Activated CD4-positive, CD25-positive, alpha-beta regulatory T cell treated with anti-CD3 and anti-CD28 coated beads, Interleukin-2, amount 50 U/mL, for 72 hours (primary cell): ENCODE data around the gene HIF3A.

Experiments
- DNase-seq: peaks from one replicate; pipeline ENCODE4 v3.0.0; 2021

Gene HIF3A

GRCh38 chr19:46337487-46337886 lies 40.6 kb downstream of the HIF3A start:
- no peak for DNase-seq

DNA sequence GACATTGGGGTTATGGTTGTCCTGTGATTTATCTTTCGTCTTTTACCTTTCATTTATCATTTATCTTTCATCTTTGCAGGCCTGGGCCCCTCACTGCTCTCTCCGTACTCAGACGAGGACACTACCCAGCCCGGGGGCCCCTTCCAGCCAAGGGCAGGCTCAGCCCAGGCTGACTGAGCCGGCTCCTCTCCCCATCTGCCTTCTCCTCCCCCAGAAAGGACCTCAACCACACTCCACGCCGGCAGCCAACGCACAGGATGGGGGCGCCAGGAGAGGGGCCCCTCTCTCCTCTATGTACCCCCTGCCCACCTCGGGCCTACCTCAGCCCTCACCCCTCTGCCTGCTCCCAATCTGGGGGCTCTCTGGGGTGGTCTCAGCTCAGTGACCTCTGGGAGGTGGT lies 42.6 kb downstream of the HIF3A start:
- no peak for DNase-seq

DNA sequence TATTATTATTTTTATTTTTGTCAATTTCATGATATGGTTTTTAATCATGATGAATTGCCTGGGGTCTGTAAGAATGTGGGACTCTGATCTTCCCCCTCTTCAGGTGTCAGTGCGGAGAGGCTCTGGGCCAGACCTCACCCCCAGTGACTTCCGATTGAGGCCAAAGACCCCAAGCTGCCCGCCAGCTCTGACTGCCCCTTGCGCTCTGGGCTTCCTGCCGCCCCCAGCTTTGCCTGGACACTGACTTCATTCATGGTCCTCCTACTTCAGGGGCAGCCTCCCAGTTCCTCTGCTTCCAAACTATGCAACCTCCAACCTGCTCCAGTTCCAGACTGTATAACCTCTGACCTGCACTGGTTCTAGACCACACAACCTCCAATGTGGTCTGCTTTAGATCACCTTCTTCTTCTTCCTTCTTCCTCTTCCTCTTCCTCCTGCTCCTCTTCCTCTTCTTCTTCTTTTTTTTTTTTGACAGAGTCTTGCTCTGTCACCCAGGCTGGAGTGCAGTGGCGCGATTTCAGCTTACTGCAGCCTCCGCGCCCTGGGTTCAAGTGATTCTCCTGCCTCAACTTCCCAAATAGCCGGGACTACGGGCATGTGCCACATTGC lies 43.3 kb downstream of the HIF3A start:
- DNase-seq = no peak

GRCh38 chr19:46341937-46342336 lies 45.1 kb downstream of the HIF3A start:
- DNase-seq = no peak

GRCh38 chr19:46344363-46344762 lies 47.5 kb downstream of the HIF3A start:
- no peak for DNase-seq

- no peak for DNase-seq
These were observed 48.3 kb downstream of the HIF3A start for GRCh38 chr19:46345157-46345556.

DNA sequence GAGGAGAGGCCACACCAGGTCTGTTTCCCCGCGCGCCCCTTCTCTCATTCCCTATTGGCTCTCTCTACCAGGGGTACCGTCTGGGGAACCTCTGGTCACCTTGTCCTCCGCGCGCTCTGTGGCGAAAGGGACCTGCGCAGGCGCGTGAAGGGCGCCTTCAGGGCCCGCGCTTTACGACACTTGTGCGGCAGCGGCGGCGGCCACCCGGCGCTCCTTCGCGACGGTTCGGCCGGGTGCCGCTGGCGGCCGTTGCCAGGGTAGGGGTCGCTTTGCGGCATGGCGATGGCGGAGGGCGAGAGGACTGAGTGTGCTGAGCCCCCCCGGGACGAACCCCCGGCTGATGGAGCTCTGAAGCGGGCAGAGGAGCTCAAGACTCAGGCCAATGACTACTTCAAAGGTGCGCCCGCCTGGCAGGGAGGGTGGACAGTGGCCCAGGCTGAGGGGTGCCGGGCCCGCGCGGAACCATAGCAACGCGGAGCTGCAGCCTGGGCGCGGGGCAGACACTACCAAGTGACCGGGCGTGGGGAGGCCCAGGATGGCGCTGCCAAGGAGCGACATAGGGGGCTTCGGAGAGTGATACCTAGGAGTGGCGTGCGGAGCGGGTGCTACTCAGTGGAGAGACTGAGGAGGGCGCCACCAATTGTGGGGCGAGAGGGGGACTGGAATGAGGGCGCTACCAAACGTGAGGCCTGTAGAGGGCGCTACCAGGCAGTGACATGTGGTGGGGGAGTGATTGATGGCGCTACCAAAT lies 50.2 kb downstream of the HIF3A start, which contains the start of gene PPP5C:
TSS of gene PPP5C (plus strand) at position 267 of the 751 bp plus-strand sequence. CDS start at position 277, 10 bp downstream.
- peak; percentile 89 for DNase-seq

DNA sequence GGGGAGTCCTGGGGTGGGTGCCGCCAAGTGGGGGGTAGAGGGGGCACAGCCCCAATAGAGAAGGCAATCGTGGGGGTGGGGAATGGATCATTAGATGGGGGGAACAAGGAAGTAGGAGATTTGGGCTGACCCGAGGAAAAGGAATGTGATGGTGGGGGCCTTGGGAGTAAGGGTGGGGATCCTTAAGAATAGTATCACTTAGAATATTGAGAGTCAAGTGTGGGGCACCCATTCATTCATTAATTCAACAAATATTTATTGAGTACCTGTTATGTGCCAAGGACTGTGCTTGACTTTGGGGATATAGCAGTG lies 50.7 kb downstream of the HIF3A start:
- no peak for DNase-seq

GRCh38 chr19:46347985-46348384 lies 51.1 kb downstream of the HIF3A start:
- DNase-seq = no peak

DNA sequence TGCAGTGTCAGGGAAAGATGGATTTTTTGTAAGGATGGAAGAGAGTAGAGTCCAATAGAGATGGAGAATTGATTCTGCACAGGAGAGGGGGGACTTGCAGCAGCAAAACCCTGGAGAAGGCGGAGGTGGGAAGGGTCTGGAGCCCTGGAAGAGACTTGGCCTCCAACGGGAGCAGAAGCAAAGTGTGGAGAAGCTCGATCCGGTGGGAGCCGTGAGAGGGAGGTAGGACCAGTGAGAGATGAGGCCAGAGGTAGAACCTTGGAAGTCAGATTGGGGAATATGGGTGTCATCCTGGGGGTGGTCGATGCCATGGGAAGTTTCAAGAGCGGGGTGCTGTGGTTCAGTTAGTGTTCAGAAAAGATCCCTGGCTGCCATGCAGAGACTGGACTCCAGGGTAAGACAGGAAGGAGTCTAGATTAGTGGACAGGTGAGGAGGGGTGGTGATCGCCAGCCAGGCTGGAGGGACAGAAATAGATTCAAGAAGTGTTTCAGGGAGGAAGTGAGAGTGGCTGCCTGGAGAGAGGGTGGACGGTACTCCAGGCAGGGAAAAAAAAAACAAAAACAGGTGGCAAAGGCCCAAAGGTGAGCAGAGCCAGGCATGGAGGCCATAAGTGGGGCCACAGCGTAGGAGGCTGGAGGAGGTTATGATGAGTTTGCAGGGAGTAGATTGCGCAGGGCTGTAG lies 52.6 kb downstream of the HIF3A start:
- DNase-seq = no peak

DNA sequence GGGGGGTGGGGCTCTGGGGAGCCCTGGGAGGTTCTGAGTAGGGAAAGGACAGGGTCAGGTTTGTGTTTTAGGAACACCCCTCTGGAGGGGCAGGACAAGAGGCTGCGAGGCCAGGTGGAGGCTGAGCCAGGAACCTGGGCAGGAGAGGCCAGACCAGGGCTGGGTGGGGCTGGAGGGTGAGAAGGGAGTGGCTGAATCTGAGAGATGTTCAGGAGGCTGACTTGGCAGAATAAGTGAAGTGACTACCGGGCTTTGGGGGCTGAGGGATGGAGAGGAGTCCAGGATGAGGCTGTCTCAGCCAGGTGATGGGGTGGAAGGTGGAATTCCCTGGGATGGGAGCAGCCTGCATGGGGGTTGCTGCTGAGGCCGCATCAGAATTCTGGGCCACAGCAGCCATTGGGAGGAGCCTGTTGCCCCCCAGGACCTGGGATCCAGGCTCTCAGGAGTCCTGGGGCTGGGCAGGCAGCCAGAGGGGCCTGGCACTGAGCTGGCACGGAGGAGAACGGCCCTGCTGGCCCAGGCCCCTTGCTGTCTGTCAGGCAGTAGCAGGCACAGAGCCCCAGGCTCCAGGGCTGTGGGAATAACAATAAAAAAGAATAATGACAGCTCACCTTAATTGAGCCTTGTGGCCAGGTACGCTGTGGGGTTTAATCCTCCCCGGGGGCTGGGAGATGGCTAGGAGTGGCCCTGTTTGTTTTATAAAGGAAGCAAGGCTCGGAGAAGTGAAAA lies 53.4 kb downstream of the HIF3A start:
- no peak for DNase-seq

DNA sequence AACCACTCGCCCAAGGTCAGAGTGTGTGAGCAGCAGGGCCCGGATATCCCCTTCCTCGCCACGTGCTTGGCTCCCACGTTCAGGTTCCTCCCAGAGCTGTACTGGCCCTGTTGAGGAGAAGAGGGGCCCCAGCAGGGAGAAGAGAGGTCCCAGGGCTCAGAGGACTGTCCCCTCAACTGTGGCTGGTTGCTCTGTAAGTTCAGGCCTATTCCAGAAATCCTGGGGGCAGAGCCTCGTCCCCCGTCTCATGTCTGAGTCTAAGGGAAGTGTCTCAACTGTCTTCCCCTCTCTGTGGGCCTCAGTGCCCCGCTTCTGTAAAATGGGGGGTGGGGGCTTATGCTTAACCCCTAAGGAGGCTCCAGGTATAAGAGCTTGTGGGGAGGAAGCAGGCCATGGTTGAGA lies 53.9 kb downstream of the HIF3A start:
- peak; percentile 37 for DNase-seq

DNA sequence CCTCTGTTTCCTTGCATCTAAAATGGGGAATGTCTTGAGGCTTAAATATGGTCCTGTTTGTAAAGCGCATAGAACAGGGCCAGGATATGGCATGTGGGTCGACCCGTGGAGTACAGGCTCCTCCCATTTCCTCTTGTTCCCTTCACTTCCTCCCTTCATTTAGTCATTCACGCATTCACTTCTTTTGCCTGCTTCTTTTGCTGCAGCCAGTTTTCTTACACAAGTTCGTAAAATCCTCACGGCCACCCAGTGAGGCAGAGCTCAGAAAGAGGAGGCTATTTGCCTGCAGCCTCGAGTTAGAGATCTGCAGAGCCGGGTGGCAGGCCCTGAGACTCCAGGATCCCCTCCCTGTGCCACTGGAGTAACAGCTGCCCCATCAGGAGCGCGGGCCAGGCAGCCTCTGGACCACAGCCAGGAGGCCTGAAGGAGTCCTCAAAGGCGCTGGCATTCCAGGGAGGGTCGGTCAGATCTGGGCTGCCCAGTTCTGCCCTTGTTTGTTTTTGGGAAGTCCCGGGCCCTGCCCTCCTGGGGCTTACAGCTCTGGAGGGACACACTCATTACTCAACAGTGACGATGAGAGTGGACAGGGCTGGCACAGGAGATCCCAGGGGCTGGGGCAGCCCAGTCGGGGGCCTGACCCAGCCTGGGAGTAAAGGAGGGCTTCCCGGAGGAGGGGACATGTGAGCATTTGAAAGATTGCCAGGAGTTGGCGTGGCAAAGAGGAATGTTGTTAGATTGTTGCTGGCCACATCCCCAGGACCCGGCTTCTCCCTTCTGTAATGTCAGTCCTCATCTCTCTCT lies 54.6 kb downstream of the HIF3A start:
- DNase-seq = no peak

GRCh38 chr19:46353730-46354528 lies 57.1 kb downstream of the HIF3A start:
- DNase-seq = no peak

DNA sequence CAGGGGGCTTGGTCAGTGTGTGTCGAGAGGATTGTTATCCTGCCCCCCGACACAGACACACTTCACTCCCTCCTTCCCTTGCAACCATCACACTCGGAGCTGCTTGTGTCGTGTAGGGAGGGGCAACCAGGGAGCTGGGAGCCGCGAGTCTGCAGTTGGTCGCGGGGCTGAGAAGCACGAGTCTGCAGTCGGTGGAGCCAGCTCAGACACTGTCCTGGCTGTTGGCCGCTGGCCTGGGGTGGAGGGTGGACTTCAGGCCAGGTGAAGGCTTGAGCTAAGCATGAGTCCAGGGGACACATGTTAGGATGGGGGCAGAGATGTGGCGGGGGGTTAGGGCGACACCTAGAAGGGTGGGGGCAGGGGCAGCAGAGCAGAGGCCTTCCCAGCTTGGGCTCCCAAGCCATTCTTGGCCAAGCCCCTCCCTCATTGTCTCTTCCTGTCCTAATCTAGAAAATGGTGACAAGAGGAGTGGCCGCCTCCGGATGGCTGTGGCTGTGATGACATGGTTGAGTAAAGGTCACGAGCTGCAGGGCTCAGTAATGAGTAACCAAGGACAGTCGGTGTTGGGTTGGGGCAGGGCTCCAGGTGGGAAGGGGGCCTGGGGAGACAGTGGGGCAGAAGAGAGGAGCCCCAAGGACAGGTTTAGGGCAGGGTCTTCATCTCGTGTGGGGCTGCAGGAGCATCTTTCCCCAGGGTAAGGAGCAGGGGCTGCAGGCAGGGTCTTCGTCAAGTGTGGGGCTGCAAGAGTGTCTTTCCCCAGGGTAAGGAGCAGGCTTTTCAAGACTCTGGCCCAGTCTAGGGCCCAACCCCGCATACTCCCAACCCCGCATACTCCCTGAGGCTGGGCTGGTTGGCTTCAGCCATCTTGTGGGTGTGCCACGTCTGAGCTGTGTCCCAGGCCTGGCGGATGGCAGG lies 58.6 kb downstream of the HIF3A start:
- no peak for DNase-seq

GRCh38 chr19:46356149-46357055 lies 59.6 kb downstream of the HIF3A start:
- DNase-seq = no peak

GRCh38 chr19:46357846-46358583 lies 61.2 kb downstream of the HIF3A start:
- no peak for DNase-seq

DNA sequence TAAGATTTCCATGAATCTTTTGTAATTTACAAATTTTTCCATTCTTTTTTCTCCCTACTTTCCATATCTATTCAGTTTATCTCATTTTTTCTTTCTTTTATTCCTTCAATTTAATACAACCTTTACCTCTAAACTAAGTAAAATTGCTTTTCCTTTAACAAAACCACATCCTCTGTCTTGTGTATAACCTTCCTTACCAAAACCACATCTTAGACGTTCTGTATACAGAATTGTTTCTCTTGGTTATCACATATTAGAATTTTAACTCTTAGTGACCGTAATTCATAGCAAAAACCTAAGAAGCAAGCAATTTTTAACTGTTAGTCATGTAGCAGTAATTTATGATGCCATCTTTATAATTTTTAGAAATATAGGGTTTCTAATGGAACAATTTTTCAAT lies 65.1 kb downstream of the HIF3A start:
- no peak for DNase-seq

- no peak for DNase-seq
These were observed 67.5 kb downstream of the HIF3A start for GRCh38 chr19:46364359-46364758.
